Measurements from ENCODE around the gene THY1. TPM values are rescaled to one million over a fixed set of nuclear protein-coding genes. Genes with fewer than 3 reads are reported as not detected.
A peak's percentile ranks its signal among the peaks of the same experiment; 100 is the strongest.

THY1 gene
- 0.09 TPM in 1 of 2 replicates, not detected in the other for total RNA-seq (2011; cell fraction: chromatin; rRNA removed; ENCODE audit: low replicate concordance)
- total RNA-seq (2011; cell fraction: nucleolus; rRNA removed), result 0.17 and 0.39 TPM in 2 replicates
- total RNA-seq (2011; cell fraction: nucleoplasm; rRNA removed), result 0.07 and 0.38 TPM in 2 replicates
- total RNA-seq (2014; rRNA removed) (0.18 and 0.29 TPM in 2 replicates), total RNA-seq (2014; rRNA removed; fragmentation: Illumina TruSeq; extraction: Trizol) (0.06 and 0.15 TPM in 2 replicates), total RNA-seq (2015; rRNA removed; fragmentation: Illumina TruSeq; extraction: Trizol) (0.07 and 0.08 TPM in 2 replicates), total RNA-seq (2021) (0.20 and 0.40 TPM in 2 replicates), polyA plus RNA-seq (2011; rRNA removed) (not detected in 2 replicates), polyA plus RNA-seq (2014; fragmentation: Illumina TruSeq; extraction: Trizol) (not detected in 2 replicates), polyA plus RNA-seq (2014; fragmentation: Nextera tagmentation; extraction: Ambion mirVana) (not detected), polyA plus RNA-seq (2014; rRNA removed) (not detected in 2 replicates), polyA minus RNA-seq (2011; rRNA and poly(A)+ RNA removed) (0.06 and 0.11 TPM in 2 replicates), Bru-seq, nascent RNA (percentile 18 among the genes with signal in this experiment), BruChase-seq, experiment 1, labeled RNA remaining after a 2-hour chase (not detected), BruChase-seq, experiment 2, labeled RNA remaining after a 6-hour chase (percentile 11 among the genes with signal in this experiment)
- polyA plus RNA-seq (2011; cell fraction: cytosol; rRNA removed), result 0.12 TPM in 1 of 2 replicates, not detected in the other
- polyA plus RNA-seq (2011; cell fraction: nucleus; rRNA removed), result 0.10 TPM in 1 of 2 replicates, not detected in the other
- polyA plus RNA-seq (2012), result not detected in 2 replicates
- not detected in 2 replicates for polyA minus RNA-seq (2011; cell fraction: cytosol; rRNA and poly(A)+ RNA removed)
- under 0.01 and 0.11 TPM in 2 replicates for polyA minus RNA-seq (2011; cell fraction: nucleus; rRNA and poly(A)+ RNA removed)
- long read RNA-seq, experiment 1, result 0 reads
- long read RNA-seq, experiment 2, result 0 reads
- long read RNA-seq, experiment 3, result 0 reads

GRCh38 chr11:119422809-119423508 is at the start of gene THY1:
Gene THY1, minus strand, starts transcription at chr11:119423172. Its CDS starts 2,267 bp downstream, at chr11:119420905.
- Histone ChIP-seq H3K9me1 (ENCODE audit: control insufficient read depth, insufficient read depth, low read length) (no peaks in the 10 kb centered on the region), H3K4me3 (no peak within 1 kb of the TSS), H3K36me3 (ENCODE audit: control insufficient read depth, insufficient read depth, low read length) (no peaks in the 10 kb centered on the region), H3K79me2 (ENCODE audit: control insufficient read depth, insufficient read depth, low read length) (no peaks in the 10 kb centered on the region), H2AFZ (ENCODE audit: low read depth, low read length) (no peak within 1 kb of the TSS), H3K4me1 (replicated peaks in 1 of 2; ENCODE audit: control insufficient read depth in 2 of 2, insufficient read depth in 2 of 2, low read length in 2 of 2) (peaks cover 5 to 22% of the 10 kb centered on the region in 2 experiments; a peak in 3 of 5 replicates), H3K27ac (ENCODE audit: extremely low read depth, low read depth, low read length) (no peak within 1 kb of the TSS), H4K20me1 (replicated peaks; ENCODE audit: control insufficient read depth, insufficient read depth, low read length) (0 out of 2 replicates have a peak, but pooled peaks cover 2% of the 10 kb centered on the region), H3K4me2 (ENCODE audit: insufficient read depth, low read length) (no peak within 1 kb of the TSS), H3K27me3 (ENCODE audit: control insufficient read depth in 2 of 2, insufficient read depth in 2 of 2, low read length in 2 of 2) (peaks cover 0 to 16% of the 10 kb centered on the region in 2 experiments; a peak in 1 of 5 replicates), H3K9ac (ENCODE audit: insufficient read depth in 1 of 2, low read depth in 2 of 2, low read length in 2 of 2) (no peak within 1 kb of the TSS), H3K9me3 (replicated peaks; ENCODE audit: control insufficient read depth, insufficient read depth, low read depth, low read length) (no peaks in the 10 kb centered on the region)
- FAIRE-seq (no peak), ATAC-seq (no peak), DNase-seq (ENCODE audit: extremely low read depth in 1 of 4, low spot score in 3 of 4) (peak in 1 of 4 experiments; percentile 25)
- TF ChIP-seq CBFA2T2 (conservative IDR thresholded peaks at IDR 0.05) (no peak), PRDM10 (IDR thresholded peaks at IDR 0.05; ENCODE audit: partially characterized antibody) (peak; percentile 61)
- 42% methylated on average over 25 of the region's 41 CpGs for WGBS (ENCODE audit: insufficient coverage, low coverage, missing lambda C conversion rate)
- POLR2A ChIA-PET, result interaction anchor here (0.6 to 1.0 kb wide), 2 partner anchors 14 to 559 kb away, joined by 3 read pairs; no protein-coding TSS in a partner anchor
- BruUV-seq (replicated peaks), result no TSS peak
- intact Hi-C loops (cut with micrococcal nuclease) (no loop called here), in situ Hi-C loops (cut with MboI) (no loop called here)
- CTCF ChIA-PET (ENCODE audit: low intra/inter-chr PET ratio), result no interaction called here
